ENCODE data around the gene AZIN2. TPM values are rescaled to one million over a fixed set of nuclear protein-coding genes. Genes with fewer than 3 reads are reported as not detected.

AZIN2 gene
- total and polyA plus RNA-seq, 4 donors, result 0.68 to 2.6 (median 0.74) TPM

DNA sequence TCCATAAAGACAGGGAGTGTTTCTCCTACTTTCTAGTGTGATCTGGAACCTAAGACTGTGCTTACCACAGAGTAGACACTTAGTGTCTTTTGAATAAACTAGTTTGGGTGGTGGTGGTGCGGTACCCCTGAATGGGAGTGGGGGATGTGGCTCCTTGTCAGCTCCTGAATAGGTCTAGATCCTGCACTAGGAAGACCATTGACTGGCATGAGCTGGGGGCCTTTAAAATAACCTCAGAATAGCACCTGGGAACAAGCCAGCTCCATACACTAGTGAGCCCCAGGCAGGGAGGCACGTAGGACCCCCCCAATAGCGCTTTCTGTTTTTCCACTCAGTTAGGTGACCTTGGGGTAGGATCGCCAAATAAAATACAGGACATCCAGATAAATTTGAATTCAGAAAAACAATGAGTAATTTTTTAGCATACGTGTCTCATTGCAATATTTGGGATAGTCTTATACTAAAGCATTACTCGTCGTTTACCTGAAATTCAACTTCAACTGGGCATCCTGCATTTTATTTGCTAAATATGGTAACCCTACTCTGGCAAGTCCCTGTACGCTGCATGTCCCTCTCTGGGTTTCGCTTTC lies 45.6 kb downstream of the AZIN2 start:
- no peaks in the 10 kb centered on the region for H3K9me3 ChIP-seq (ENCODE audit: control insufficient read depth in 4 of 4, low read length in 3 of 4)
- no peaks in the 10 kb centered on the region for H3K36me3 ChIP-seq (ENCODE audit: control insufficient read depth in 4 of 4, insufficient read depth in 3 of 4, low read depth in 1 of 4, low read length in 3 of 4)
- 28% methylated on average over 9 of the region's 9 CpGs for WGBS
- TF ChIP-seq RXRA (IDR thresholded peaks at IDR 0.05) (no peak), NR2F2 (IDR thresholded peaks at IDR 0.05) (no peak), RAD21 (IDR thresholded peaks at IDR 0.05) (no peak), FOXA2 (IDR thresholded peaks at IDR 0.05) (no peak)
- TF ChIP-seq, protein P1, sequence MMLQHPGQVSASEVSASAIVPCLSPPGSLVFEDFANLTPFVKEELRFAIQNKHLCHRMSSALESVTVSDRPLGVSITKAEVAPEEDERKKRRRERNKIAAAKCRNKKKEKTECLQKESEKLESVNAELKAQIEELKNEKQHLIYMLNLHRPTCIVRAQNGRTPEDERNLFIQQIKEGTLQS (IDR thresholded peaks at IDR 0.05), result no peak
- TF ChIP-seq, protein P2, sequence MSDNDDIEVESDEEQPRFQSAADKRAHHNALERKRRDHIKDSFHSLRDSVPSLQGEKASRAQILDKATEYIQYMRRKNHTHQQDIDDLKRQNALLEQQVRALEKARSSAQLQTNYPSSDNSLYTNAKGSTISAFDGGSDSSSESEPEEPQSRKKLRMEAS (IDR thresholded peaks at IDR 0.05), result no peak
- H3K27me3 ChIP-seq (ENCODE audit: control insufficient read depth in 4 of 4, insufficient read depth in 4 of 4, low read length in 3 of 4), result no peaks in the 10 kb centered on the region
- H3K4me1 ChIP-seq (ENCODE audit: control insufficient read depth in 4 of 4, insufficient read depth in 4 of 4, low read length in 3 of 4), result peaks cover 4 to 32% (median 14%) of the 10 kb centered on the region in 4 donors
- H3K27ac ChIP-seq (ENCODE audit: low read depth in 1 of 2, low read length in 2 of 2), result peak overlapping the region; percentile 90 to 92
- peak overlapping the region; percentile 81 to 99 (median 94) for H3K4me3 ChIP-seq (ENCODE audit: low read depth in 1 of 3, low read length in 3 of 3)
- H3K9ac ChIP-seq (ENCODE audit: low read depth in 1 of 2, low read length in 2 of 2), result peak overlapping the region; percentile 95 to 99
- peak; percentile 16 for DNase-seq (ENCODE audit: low spot score)

DNA sequence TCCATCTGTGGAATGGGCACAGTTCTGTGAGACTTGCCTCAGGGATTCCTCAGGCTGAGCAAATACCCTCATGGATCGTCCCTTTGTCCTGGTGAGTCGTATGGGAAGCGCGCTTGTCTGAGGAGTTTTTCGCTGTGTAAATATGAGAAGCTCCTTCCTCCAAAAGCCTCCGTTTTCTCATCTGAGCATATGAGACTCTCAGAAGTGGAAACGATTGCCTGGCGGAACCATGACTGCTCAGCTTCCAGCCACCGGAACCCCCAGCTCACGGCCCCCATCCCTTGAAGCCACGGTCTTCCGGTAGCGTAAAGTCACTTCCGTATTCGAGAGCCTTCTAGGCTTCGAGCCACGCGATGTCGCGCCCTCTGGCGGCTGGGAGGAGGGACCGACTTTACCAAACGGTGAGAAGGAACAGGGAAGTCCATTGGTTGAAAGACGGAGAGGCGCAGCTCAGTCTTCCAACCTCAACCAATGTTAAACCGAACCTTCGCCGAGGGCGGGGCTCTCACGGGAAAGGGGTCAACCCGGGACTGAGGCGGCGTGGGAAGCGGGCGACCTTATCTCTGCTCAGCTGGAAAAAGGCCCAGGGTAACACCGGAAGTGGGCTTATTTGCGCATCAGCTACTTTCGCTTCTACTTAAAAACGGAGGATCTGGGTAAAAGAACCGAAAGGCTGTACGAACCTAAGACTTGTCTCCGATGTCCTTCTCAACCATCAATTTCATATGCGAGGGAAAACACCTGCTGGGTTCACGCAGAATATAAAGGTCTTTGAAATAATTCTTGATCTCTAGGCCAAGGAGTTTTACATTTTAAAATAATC lies 46.3 kb downstream of the AZIN2 start:
- peak overlapping the region; percentile 95 to 99 for H3K9ac ChIP-seq (ENCODE audit: low read depth in 1 of 2, low read length in 2 of 2)
- peaks cover 4 to 32% (median 14%) of the 10 kb centered on the region in 4 donors for H3K4me1 ChIP-seq (ENCODE audit: control insufficient read depth in 4 of 4, insufficient read depth in 4 of 4, low read length in 3 of 4)
- TF ChIP-seq, protein P2 (IDR thresholded peaks at IDR 0.05), result peak; percentile 99
- TF ChIP-seq, protein P3, sequence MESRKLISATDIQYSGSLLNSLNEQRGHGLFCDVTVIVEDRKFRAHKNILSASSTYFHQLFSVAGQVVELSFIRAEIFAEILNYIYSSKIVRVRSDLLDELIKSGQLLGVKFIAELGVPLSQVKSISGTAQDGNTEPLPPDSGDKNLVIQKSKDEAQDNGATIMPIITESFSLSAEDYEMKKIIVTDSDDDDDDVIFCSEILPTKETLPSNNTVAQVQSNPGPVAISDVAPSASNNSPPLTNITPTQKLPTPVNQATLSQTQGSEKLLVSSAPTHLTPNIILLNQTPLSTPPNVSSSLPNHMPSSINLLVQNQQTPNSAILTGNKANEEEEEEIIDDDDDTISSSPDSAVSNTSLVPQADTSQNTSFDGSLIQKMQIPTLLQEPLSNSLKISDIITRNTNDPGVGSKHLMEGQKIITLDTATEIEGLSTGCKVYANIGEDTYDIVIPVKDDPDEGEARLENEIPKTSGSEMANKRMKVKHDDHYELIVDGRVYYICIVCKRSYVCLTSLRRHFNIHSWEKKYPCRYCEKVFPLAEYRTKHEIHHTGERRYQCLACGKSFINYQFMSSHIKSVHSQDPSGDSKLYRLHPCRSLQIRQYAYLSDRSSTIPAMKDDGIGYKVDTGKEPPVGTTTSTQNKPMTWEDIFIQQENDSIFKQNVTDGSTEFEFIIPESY (IDR thresholded peaks at IDR 0.05), result peak; percentile 83
- TF ChIP-seq TAF1 (conservative IDR thresholded peaks at IDR 0.05) (peak; percentile 42), YY1 (IDR thresholded peaks at IDR 0.05) (peak; percentile 95), JUND (IDR thresholded peaks at IDR 0.05) (peak in 1 of 2 donors; percentile 36), EGR1 (IDR thresholded peaks at IDR 0.05; ENCODE audit: low read depth in 2 of 2) (peak; percentile 87 to 89), FOXA1 (IDR thresholded peaks at IDR 0.05) (peak; percentile 74), HNF4A (conservative IDR thresholded peaks at IDR 0.05) (peak; percentile 55 to 57), RXRA (IDR thresholded peaks at IDR 0.05) (peak; percentile 98 to 99), RAD21 (IDR thresholded peaks at IDR 0.05) (peak; percentile 75 to 81), GABPA (IDR thresholded peaks at IDR 0.05 in 1 of 2, conservative IDR thresholded peaks at IDR 0.05 in 1 of 2) (peak; percentile 94 to 99), SP1 (IDR thresholded peaks at IDR 0.05) (peak; percentile 97), FOXA2 (IDR thresholded peaks at IDR 0.05) (peak; percentile 22), NR2F2 (IDR thresholded peaks at IDR 0.05) (peak; percentile 93), HNF4G (IDR thresholded peaks at IDR 0.05) (no peak)
- TF ChIP-seq, protein P4, sequence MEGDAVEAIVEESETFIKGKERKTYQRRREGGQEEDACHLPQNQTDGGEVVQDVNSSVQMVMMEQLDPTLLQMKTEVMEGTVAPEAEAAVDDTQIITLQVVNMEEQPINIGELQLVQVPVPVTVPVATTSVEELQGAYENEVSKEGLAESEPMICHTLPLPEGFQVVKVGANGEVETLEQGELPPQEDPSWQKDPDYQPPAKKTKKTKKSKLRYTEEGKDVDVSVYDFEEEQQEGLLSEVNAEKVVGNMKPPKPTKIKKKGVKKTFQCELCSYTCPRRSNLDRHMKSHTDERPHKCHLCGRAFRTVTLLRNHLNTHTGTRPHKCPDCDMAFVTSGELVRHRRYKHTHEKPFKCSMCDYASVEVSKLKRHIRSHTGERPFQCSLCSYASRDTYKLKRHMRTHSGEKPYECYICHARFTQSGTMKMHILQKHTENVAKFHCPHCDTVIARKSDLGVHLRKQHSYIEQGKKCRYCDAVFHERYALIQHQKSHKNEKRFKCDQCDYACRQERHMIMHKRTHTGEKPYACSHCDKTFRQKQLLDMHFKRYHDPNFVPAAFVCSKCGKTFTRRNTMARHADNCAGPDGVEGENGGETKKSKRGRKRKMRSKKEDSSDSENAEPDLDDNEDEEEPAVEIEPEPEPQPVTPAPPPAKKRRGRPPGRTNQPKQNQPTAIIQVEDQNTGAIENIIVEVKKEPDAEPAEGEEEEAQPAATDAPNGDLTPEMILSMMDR (IDR thresholded peaks at IDR 0.05; ENCODE audit: low read depth, low read length, missing input control), result peak; percentile 96
- TF ChIP-seq, protein P5, sequence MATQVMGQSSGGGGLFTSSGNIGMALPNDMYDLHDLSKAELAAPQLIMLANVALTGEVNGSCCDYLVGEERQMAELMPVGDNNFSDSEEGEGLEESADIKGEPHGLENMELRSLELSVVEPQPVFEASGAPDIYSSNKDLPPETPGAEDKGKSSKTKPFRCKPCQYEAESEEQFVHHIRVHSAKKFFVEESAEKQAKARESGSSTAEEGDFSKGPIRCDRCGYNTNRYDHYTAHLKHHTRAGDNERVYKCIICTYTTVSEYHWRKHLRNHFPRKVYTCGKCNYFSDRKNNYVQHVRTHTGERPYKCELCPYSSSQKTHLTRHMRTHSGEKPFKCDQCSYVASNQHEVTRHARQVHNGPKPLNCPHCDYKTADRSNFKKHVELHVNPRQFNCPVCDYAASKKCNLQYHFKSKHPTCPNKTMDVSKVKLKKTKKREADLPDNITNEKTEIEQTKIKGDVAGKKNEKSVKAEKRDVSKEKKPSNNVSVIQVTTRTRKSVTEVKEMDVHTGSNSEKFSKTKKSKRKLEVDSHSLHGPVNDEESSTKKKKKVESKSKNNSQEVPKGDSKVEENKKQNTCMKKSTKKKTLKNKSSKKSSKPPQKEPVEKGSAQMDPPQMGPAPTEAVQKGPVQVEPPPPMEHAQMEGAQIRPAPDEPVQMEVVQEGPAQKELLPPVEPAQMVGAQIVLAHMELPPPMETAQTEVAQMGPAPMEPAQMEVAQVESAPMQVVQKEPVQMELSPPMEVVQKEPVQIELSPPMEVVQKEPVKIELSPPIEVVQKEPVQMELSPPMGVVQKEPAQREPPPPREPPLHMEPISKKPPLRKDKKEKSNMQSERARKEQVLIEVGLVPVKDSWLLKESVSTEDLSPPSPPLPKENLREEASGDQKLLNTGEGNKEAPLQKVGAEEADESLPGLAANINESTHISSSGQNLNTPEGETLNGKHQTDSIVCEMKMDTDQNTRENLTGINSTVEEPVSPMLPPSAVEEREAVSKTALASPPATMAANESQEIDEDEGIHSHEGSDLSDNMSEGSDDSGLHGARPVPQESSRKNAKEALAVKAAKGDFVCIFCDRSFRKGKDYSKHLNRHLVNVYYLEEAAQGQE (IDR thresholded peaks at IDR 0.05), result peak; percentile 75
- TF ChIP-seq, protein P1 (IDR thresholded peaks at IDR 0.05), result peak; percentile 35
- peak; percentile 91 for DNase-seq (ENCODE audit: low spot score)
- H3K27me3 ChIP-seq (ENCODE audit: control insufficient read depth in 4 of 4, insufficient read depth in 4 of 4, low read length in 3 of 4), result no peaks in the 10 kb centered on the region
- no peaks in the 10 kb centered on the region for H3K36me3 ChIP-seq (ENCODE audit: control insufficient read depth in 4 of 4, insufficient read depth in 3 of 4, low read depth in 1 of 4, low read length in 3 of 4)
- 1% methylated on average over 44 of the region's 44 CpGs for WGBS
- peak overlapping the region; percentile 90 to 92 for H3K27ac ChIP-seq (ENCODE audit: low read depth in 1 of 2, low read length in 2 of 2)
- peak overlapping the region; percentile 81 to 99 (median 94) for H3K4me3 ChIP-seq (ENCODE audit: low read depth in 1 of 3, low read length in 3 of 3)
- H3K9me3 ChIP-seq (ENCODE audit: control insufficient read depth in 4 of 4, low read length in 3 of 4), result no peaks in the 10 kb centered on the region

Measured in liver (tissue), 9 donors.